MV-4-11 (cell line): ENCODE data around the gene XIRP2.
"Not testable (repeated sequence)": the region's sequence is repeated elsewhere in the genome, so short reads cannot be mapped to it uniquely, and the experiment has no call there.

Experiments used
- DNase-seq: peaks from one replicate; lab custom pipeline; 2025; lab: John Stamatoyannopoulos, UW

Gene XIRP2

DNA sequence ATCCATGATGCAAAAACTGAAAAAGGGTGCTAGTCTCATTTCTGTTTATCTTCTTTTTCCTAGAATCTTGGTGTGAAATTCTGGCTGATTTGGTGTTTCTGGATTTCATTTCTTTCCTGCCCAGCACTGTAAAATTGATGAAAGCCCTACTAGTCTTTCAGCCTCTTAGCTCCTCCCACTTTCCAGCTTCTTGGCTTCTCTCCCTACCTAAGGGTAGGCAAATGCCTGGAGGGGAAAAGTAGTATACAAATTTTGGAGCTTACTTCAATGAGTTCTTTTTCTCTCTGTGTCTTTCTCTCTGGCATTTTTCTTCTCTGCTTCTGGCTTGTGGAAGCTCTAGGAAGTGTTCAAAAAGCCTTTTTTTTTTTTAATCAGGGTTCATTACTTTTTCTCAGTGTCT, 160.5 kb downstream of the XIRP2 start:
- no peak for DNase-seq

GRCh38 chr2:167049659-167050058, 161.4 kb downstream of the XIRP2 start:
- DNase-seq = no peak

GRCh38 chr2:167052825-167053224, 164.5 kb downstream of the XIRP2 start:
- DNase-seq = no peak

DNA sequence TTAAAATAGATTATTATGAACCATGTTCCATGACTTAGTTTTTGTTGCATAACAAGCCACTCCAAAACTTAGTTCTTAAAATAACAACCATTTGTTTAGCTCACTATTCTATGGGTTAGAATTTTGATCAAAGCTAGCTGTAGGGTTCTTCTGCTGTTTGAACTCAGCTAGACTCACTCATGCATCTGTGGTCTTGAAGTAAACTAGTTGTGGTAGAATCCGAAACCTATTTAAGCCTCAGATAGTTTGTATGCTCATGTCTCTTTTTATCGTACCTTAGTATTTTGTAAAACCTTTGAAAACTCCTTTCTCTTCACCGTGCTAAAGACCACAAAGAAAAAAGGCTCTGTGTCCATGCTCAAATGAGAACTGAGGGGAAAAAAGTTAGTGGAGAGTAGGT, 166.6 kb downstream of the XIRP2 start:
- DNase-seq = no peak

DNA sequence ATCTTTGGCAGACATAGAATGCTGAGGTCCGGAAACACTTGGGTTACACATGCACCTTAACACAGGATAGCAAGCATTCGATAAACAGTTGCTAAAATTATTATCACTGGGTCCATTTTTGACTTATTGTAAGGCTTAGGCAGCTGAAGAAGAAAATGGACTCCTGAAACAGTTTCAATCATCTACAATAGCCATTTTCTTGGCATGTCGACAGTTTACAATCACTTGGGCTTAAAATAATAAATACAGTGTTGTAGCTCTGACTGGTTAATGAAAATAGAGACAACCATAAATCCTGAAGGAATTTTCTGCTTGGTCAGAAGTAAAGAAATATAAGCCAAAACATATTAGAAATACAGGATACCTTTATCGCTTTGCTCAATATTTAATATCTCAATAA, 169.2 kb downstream of the XIRP2 start:
- no peak for DNase-seq

GRCh38 chr2:167059173-167059572, 170.9 kb downstream of the XIRP2 start:
- DNase-seq = no peak

GRCh38 chr2:167069855-167070254, 181.6 kb downstream of the XIRP2 start:
- no peak for DNase-seq

- DNase-seq = not testable (repeated sequence)
Observed at GRCh38 chr2:167075708-167076107, 187.4 kb downstream of the XIRP2 start.

- not testable (repeated sequence) for DNase-seq
Observed at GRCh38 chr2:167098931-167099330, 210.7 kb downstream of the XIRP2 start.

DNA sequence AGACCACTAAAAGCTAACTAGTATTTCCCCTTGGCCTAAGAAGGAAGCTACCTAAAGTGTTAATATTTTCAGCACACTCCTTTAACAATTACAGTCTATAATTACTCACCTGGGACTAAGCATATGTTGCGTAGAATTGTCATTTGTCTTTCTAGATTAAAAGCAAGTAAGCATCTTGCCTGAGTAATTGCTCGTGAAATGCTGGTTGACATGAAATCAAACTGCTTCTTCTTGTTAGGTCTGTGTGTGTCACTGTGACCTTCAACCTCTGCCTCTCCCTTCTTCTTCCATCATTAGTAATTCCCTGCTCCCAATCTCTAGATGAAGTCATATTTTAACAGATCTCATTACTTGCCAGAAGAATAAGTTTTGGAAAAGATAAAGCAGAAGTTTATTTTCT, 212.2 kb downstream of the XIRP2 start:
- no peak for DNase-seq

DNA sequence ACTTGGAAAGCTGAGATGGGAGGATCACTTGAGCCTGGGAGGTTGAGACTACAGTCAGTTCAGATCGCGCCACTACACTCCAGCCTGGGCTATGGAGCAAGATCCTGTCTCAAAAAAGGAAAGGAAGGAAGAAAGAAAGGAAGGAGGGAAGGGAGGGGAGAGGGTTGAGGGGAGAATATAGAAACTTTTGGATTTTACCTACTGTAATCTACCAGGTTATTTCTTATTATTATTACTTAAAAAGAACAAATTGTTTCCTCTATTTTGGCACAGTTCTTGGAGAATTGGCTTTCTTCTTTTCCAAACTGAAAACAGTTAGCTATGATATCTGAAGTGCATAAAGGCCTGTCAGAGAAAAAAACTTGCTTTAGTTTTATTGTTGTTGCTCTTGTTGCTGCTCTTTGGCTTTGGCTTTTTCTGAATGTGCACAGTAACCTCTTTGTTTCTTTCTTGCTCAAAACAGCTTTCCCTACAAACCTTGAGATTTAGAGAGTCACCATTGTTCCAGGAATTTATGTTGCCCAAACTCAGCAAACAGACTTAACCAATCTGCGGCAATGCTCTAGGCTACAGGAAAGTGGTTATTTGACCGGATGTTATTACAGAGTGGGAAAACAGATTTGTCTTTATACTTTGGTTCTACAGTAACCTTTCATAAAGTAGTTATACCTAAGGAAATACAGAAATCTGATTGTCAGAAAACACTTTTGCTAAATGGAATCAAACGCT, 214.9 kb downstream of the XIRP2 start:
- no peak for DNase-seq

DNA sequence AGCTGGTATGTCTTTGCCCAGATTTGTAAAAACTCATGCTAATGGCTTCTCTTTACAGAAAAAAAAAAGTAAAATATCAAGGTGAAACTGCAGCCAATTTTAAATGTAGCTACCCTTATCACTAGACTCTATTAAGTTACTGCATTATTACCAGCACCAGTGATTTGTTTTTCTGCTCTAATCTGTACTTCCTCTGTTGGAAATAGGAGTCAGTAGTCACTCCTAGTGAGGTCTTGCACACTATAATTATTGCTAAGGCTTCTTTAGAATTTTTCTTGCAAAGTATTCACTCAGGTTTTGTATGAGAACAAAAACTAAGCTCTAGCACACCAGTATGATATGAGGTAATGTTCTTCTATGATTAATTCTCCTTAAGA, 215.5 kb downstream of the XIRP2 start:
- no peak for DNase-seq

- no peak for DNase-seq
Observed at GRCh38 chr2:167104691-167105090, 216.4 kb downstream of the XIRP2 start.

DNA sequence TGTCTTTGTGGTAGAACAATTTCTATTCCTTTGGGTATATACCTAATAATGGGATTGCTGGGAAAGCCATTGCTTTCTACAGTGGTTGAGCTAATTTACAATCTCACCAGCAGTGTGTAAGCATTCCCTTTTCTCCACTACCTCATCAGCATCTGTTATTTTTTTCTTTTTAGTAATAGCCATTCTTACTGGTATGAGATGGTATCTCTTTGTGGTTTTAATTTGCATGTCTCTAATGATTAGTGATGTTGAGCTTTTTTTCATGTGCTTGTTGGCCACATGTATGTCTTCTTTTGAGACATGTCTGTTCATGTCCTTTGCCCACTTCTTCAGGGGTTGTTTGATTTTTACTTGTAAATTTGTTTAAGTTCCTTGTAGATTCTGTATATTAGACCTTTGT, 221.4 kb downstream of the XIRP2 start:
- DNase-seq = not testable (repeated sequence)

DNA sequence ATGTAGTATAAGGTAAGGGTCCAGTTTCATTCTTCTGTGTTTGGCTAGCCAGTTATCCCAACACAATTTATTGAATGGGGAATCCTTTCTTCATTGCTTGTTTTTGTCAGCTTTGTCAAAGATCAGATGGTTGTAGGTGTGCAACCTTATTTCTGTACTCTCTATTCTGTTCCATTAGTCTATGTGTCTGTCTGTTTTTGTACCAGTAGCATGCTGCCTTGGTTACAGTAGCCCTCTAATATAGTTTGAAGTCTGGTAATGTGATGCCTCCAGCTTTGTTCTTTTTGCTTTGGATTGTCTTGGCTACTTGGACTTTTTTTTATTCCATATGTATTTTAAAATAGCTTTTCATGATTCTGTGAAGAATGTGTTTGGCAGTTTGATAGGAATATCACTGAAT, 222.1 kb downstream of the XIRP2 start:
- DNase-seq = no peak

DNA sequence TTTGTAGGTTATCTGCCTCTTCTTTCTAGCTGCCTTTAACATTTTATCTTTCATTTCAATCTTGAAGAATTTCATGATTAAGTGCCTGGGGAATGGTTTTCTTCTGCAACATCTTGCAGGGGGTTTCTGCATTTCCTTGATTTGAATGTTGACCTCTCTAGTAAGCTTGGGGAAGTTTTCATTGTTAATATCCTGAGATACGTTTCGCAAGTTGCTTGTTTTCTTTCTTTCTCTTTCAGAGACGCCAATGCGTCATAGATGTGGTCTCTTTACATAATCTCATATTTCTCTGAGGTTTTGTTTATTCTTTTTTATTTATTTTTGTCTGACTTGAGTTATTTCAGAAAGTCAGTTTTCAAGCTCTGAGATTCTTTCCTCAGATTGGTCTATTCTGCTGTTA, 225.7 kb downstream of the XIRP2 start:
- no peak for DNase-seq

GRCh38 chr2:167115541-167115940, 227.3 kb downstream of the XIRP2 start:
- DNase-seq = no peak

DNA sequence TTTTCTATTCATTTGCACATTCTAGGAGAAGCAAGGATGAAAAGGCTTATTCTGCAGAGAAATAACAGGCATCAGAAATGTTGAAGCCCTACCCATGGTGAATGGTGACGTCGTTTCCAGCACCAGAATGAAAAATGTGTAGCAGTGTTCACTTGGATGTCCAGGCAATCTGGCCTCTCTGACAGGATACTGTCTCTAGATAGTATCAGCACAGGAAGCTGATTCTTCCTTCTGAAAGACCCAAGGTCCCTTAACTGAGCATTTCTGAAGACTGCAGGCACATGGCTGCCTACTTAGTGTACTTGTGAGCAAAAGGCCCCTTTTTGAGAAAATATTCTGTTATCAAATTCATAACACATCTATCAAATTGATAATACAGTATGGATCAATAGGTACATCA, 234.1 kb downstream of the XIRP2 start:
- DNase-seq = no peak

DNA sequence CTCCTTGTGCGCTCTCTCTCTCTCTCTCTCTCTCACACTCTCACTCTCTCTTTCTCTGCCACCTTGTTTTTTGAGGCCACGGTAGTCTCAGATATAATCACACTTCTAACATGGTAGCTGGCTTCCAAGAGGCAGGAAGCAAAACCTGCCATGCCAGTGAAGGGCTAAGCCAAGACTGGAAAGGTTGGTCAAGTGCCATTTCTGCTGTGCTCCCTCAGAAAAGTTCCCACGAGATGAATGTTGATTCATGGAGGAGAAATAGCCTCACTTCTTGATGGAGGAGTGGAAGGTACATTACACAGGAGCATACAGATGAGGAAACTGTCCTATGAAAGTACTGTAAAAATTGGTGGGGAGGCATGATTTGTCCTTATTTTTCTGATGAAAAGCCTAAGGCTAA, 237.9 kb downstream of the XIRP2 start:
- DNase-seq = no peak

- peak; percentile 8 for DNase-seq
Observed at GRCh38 chr2:167127135-167127534, 238.9 kb downstream of the XIRP2 start.

DNA sequence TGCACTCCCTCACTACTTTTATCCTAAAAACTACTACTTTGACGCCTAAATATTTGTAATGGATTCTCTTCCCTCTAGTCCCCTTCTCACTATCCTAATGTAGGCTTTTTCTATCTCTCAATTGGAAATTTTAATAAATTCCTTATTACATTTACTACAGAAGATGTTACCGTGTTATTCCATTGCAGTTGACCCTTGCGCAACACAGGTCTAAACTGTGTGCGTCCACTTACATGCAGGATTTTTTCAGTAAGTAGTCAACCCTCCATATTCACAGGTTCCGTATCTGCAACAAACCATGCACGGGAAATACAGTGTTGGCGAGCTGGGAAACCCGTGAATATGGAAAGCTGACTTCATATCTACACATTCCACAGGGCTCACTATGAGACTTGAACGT, 239.8 kb downstream of the XIRP2 start:
- no peak for DNase-seq

DNA sequence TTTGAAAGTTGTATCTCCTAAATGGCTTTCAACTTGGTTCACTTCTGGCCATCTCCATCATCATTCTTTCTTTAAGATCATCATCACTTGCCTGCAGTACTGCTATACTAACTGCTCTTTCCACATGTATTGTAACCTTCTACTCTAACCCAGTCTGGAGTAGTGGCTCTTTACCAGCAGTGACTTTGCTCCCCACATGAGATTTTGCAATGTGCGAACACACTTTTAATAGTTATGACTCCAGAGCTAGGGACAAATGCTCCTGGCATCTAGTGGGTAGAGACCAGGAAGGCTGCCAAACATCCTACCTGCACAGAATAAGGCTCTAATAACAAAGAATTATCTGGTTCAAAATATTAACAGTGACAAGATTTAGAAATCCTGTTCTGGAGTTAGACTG, 243.8 kb downstream of the XIRP2 start:
- DNase-seq = no peak

- no peak for DNase-seq
Observed at GRCh38 chr2:167132906-167133555, 244.8 kb downstream of the XIRP2 start.

DNA sequence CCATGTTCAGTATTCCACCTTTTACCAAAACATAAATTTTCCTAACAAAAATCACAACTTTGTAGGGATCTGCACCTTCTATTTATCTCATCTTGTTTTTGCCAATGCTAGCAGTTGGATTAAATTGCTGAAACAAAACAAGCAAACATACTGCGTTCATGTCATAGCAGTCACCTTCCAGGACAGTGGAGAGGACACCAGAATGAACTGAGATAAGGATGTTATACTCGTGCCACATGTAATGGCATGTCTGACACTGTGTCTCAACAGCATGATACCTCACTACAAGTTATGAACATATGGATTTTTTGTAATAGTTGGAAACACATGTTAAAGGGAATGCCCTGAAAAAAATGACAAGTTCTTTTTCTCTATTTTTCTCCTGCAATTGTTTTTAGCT, 245.3 kb downstream of the XIRP2 start:
- no peak for DNase-seq
